T-cell (primary cell): ENCODE results near the gene DPYSL3. TPM values are rescaled to one million over a fixed set of nuclear protein-coding genes. Genes with fewer than 3 reads are reported as not detected.

ENCODE experiments used
- ATAC-seq, 4 experiments: fragments of 200-7000 bp in 3 of 4; fragments of 150-1000 bp in 1 of 4; cut with Tn5 transposase; replicated peaks in 1 of 4; 1 replicate in 3 of 4; 2 replicates in 1 of 4; pipeline ENCODE4 v1.10.0; 2021; ENCODE audit warnings: moderate library complexity in 3 of 4, mild to moderate bottlenecking in 2 of 4, moderate number of reproducible peaks in 1 of 4
- CTCF ChIA-PET, 2 donors: fragments of 300-600 bp; sonication (Branson Sonifier 250); formaldehyde crosslinking; loops; one replicate each; lab custom pipeline; 2022; ENCODE audit warnings: antibody characterized with exemption in 2 of 2; lab: Charles Lee
- POLR2A ChIA-PET, 2 donors: fragments of 300-600 bp; sonication (Branson Sonifier 250); formaldehyde crosslinking; loops; one replicate each; lab custom pipeline; 2022; ENCODE audit warnings: antibody characterized with exemption in 2 of 2; lab: Charles Lee
- DNase-seq, 35 experiments: peaks; one replicate each; pipeline versions ENCODE4 v3.0.0 to v3.0.0-alpha.2; 2013 to 2023
- H3K27ac ChIP-seq: one replicate; pipeline ENCODE4 v1.5.1; 2013; ENCODE audit warnings: low read length
- H3K27me3 ChIP-seq, 2 experiments: replicated peaks in 1 of 2; 1 replicate in 1 of 2; 2 replicates in 1 of 2; pipeline versions ENCODE4 v1.6.1 to v1.7.0; 2013; ENCODE audit warnings: low read length in 1 of 2, mixed read lengths in 1 of 2; ENCODE audit not compliant: control insufficient read depth in 2 of 2, insufficient read depth in 2 of 2; ENCODE audit errors: extremely low read depth in 1 of 2
- H3K36me3 ChIP-seq, 2 donors: 1 replicate in 1 of 2; 2 replicates in 1 of 2; pipeline versions ENCODE4 v1.6.1 to v1.7.0; 2013; ENCODE audit warnings: low read length in 1 of 2; ENCODE audit not compliant: control insufficient read depth in 2 of 2, insufficient read depth in 1 of 2; ENCODE audit errors: extremely low read depth in 1 of 2
- H3K4me1 ChIP-seq, 2 experiments: 1 replicate in 1 of 2; 2 replicates in 1 of 2; pipeline versions ENCODE4 v1.6.1 to v1.7.0; 2013; ENCODE audit warnings: low read length in 2 of 2, mixed read lengths in 1 of 2; ENCODE audit not compliant: insufficient read depth in 2 of 2, control insufficient read depth in 1 of 2; ENCODE audit errors: extremely low read depth in 1 of 2
- H3K4me3 ChIP-seq, 2 donors: 1 replicate in 1 of 2; 2 replicates in 1 of 2; pipeline versions ENCODE4 v1.5.1 to v1.7.0; 2013; ENCODE audit warnings: mild to moderate bottlenecking in 2 of 2, low read length in 1 of 2, moderate library complexity in 1 of 2; ENCODE audit not compliant: control insufficient read depth in 1 of 2; ENCODE audit errors: extremely low read depth in 1 of 2
- H3K9me3 ChIP-seq: 2 replicates; pipeline ENCODE4 v1.7.0; 2013
- H3K27ac Mint-ChIP-seq, 2 donors: one replicate each; pipeline ENCODE4 v1.8.0; 2020 to 2021; ENCODE audit warnings: mild to moderate bottlenecking in 2 of 2, mixed read lengths in 2 of 2
- H3K27me3 Mint-ChIP-seq, 2 donors: one replicate each; pipeline ENCODE4 v1.8.0; 2021 to 2022; ENCODE audit warnings: mixed read lengths in 2 of 2
- H3K36me3 Mint-ChIP-seq: one replicate; pipeline ENCODE4 v1.8.0; 2021; ENCODE audit warnings: mixed read lengths
- H3K4me1 Mint-ChIP-seq, 3 donors: one replicate each; pipeline ENCODE4 v1.8.0; 2020 to 2022; ENCODE audit warnings: mixed read lengths in 3 of 3, mild to moderate bottlenecking in 1 of 3
- H3K4me3 Mint-ChIP-seq, 3 donors: one replicate each; pipeline ENCODE4 v1.8.0; 2020 to 2022; ENCODE audit warnings: mild to moderate bottlenecking in 3 of 3, mixed read lengths in 3 of 3, moderate library complexity in 3 of 3
- H3K9me3 Mint-ChIP-seq, 3 donors: one replicate each; pipeline ENCODE4 v1.8.0; 2020 to 2022; ENCODE audit warnings: mixed read lengths in 3 of 3
- WGBS: methylation state at CpG from one replicate; pipeline ENCODE4 v1.1.5; 2013; ENCODE audit warnings: missing lambda C conversion rate; ENCODE audit not compliant: insufficient coverage; 5-methylcytosine and 5-hydroxymethylcytosine counted together
- total RNA-seq, 35 experiments: library from RNA in 6 of 35; stranded (reverse) in 6 of 35; fragments of 120-200 nt in 1 of 35; gene quantifications; one replicate each; pipeline versions ENCODE4 v1.2.1 to v1.2.4 and lab custom pipeline; 2013 to 2026

Gene DPYSL3
- total RNA-seq, 5 donors from 2014 or later (not counting 1 experiment from before 2014, with no cell fraction given): 0.09 to 0.68 (median 0.54) TPM

- no peak overlapping the region for H3K27ac Mint-ChIP-seq
- WGBS: no CpG with 5 or more reads among the region's 3 CpGs
- Histone ChIP-seq H3K4me1 (no peaks in the 10 kb centered on the region), H3K27me3 (no peaks in the 10 kb centered on the region), H3K9me3 (no peaks in the 10 kb centered on the region), H3K36me3 (no peaks in the 10 kb centered on the region), H3K4me3 (no peak overlapping the region), H3K27ac (no peak overlapping the region)
- ChIA-PET CTCF (no interaction called here), POLR2A (no interaction called here)
- no peak for ATAC-seq
- no peak for DNase-seq
- no peak overlapping the region for H3K4me3 Mint-ChIP-seq
- H3K36me3 Mint-ChIP-seq: no peaks in the 10 kb centered on the region
- H3K4me1 Mint-ChIP-seq: no peaks in the 10 kb centered on the region
- no peaks in the 10 kb centered on the region for H3K27me3 Mint-ChIP-seq
- peaks cover 0 to 5% (median 0%) of the 10 kb centered on the region in 3 donors for H3K9me3 Mint-ChIP-seq
These were observed 24.5 kb upstream of the DPYSL3 start for GRCh38 chr5:147534172-147534951.

GRCh38 chr5:147532156-147532555 is 22.3 kb upstream of the DPYSL3 start:
- H3K9me3 ChIP-seq: no peaks in the 10 kb centered on the region
- WGBS: no CpG with 5 or more reads among the region's 1 CpG
- H3K4me1 ChIP-seq: no peaks in the 10 kb centered on the region
- Mint-ChIP-seq H3K9me3 (peaks cover 0 to 4% (median 0%) of the 10 kb centered on the region in 3 donors), H3K27me3 (peaks cover 0 to 4% of the 10 kb centered on the region in 2 donors), H3K4me3 (no peak overlapping the region), H3K4me1 (no peaks in the 10 kb centered on the region), H3K36me3 (no peaks in the 10 kb centered on the region), H3K27ac (no peak overlapping the region)
- H3K27ac ChIP-seq: no peak overlapping the region
- H3K4me3 ChIP-seq: no peak overlapping the region
- DNase-seq (no peak), ATAC-seq (no peak)
- no peaks in the 10 kb centered on the region for H3K36me3 ChIP-seq
- POLR2A ChIA-PET: no interaction called here
- H3K27me3 ChIP-seq: no peaks in the 10 kb centered on the region
- CTCF ChIA-PET: interaction anchor here in 1 of 2 donors (0.5 kb wide), 1 partner anchor 47 kb away, joined by 3 read pairs; no protein-coding TSS in a partner anchor

GRCh38 chr5:147530530-147531389 is 20.9 kb upstream of the DPYSL3 start:
- POLR2A ChIA-PET: no interaction called here
- CTCF ChIA-PET: interaction anchor here in 1 of 2 donors (0.6 kb wide), 1 partner anchor 30 kb away, joined by 3 read pairs; no protein-coding TSS in a partner anchor

GRCh38 chr5:147523069-147523468 is 13.2 kb upstream of the DPYSL3 start:
- no peak for ATAC-seq
- Histone ChIP-seq H3K4me3 (no peak overlapping the region), H3K27ac (no peak overlapping the region), H3K9me3 (no peaks in the 10 kb centered on the region), H3K27me3 (peaks cover 0 to 2% of the 10 kb centered on the region in 2 experiments), H3K36me3 (no peaks in the 10 kb centered on the region), H3K4me1 (no peaks in the 10 kb centered on the region)
- CTCF ChIA-PET: no interaction called here
- no CpG with 5 or more reads among the region's 4 CpGs for WGBS
- Mint-ChIP-seq H3K27me3 (peaks cover 2 to 3% of the 10 kb centered on the region in 2 donors), H3K4me3 (no peak overlapping the region), H3K9me3 (peaks cover 0 to 4% (median 0%) of the 10 kb centered on the region in 3 donors), H3K27ac (no peak overlapping the region), H3K36me3 (no peaks in the 10 kb centered on the region), H3K4me1 (no peaks in the 10 kb centered on the region)
- no peak for DNase-seq
- POLR2A ChIA-PET: no interaction called here

More at GRCh38 chr5:147530530-147531389, 20.9 kb upstream of the DPYSL3 start:
- Histone ChIP-seq H3K4me1 (no peaks in the 10 kb centered on the region), H3K27me3 (no peaks in the 10 kb centered on the region), H3K36me3 (no peaks in the 10 kb centered on the region), H3K9me3 (no peaks in the 10 kb centered on the region), H3K27ac (no peak overlapping the region), H3K4me3 (no peak overlapping the region)
- Mint-ChIP-seq H3K27ac (no peak overlapping the region), H3K27me3 (peaks cover 0 to 4% of the 10 kb centered on the region in 2 donors), H3K4me3 (no peak overlapping the region), H3K4me1 (no peaks in the 10 kb centered on the region), H3K36me3 (no peaks in the 10 kb centered on the region), H3K9me3 (peaks cover 0 to 4% (median 0%) of the 10 kb centered on the region in 3 donors)
- ATAC-seq (no peak), DNase-seq (no peak)
- 100% methylated on average over 1 of the region's 7 CpGs for WGBS

- POLR2A ChIA-PET: no interaction called here
- 67% methylated on average over 1 of the region's 3 CpGs for WGBS
These were observed 12.6 kb upstream of the DPYSL3 start for GRCh38 chr5:147522435-147522834.

GRCh38 chr5:147520450-147520849 is 10.6 kb upstream of the DPYSL3 start:
- H3K9me3 ChIP-seq: no peaks in the 10 kb centered on the region
- H3K4me3 ChIP-seq: no peak overlapping the region
- Mint-ChIP-seq H3K4me1 (no peaks in the 10 kb centered on the region), H3K4me3 (no peak overlapping the region), H3K9me3 (no peaks in the 10 kb centered on the region), H3K36me3 (no peaks in the 10 kb centered on the region), H3K27ac (no peak overlapping the region), H3K27me3 (peaks cover under 1 to 3% of the 10 kb centered on the region in 2 donors)
- ChIA-PET CTCF (no interaction called here), POLR2A (no interaction called here)
- ATAC-seq (no peak), DNase-seq (no peak)
- WGBS: no CpG with 5 or more reads among the region's 1 CpG
- no peaks in the 10 kb centered on the region for H3K4me1 ChIP-seq
- H3K27me3 ChIP-seq: peaks cover 0 to 2% of the 10 kb centered on the region in 2 experiments
- no peak overlapping the region for H3K27ac ChIP-seq
- no peaks in the 10 kb centered on the region for H3K36me3 ChIP-seq

More at GRCh38 chr5:147522435-147522834, 12.6 kb upstream of the DPYSL3 start:
- Mint-ChIP-seq H3K4me3 (no peak overlapping the region), H3K9me3 (peaks cover 0 to under 1% (median 0%) of the 10 kb centered on the region in 3 donors), H3K27me3 (peaks cover 2 to 3% of the 10 kb centered on the region in 2 donors), H3K36me3 (no peaks in the 10 kb centered on the region), H3K4me1 (no peaks in the 10 kb centered on the region), H3K27ac (no peak overlapping the region)
- peaks cover 0 to 2% of the 10 kb centered on the region in 2 experiments for H3K27me3 ChIP-seq
- DNase-seq (no peak), ATAC-seq (no peak)
- no peaks in the 10 kb centered on the region for H3K36me3 ChIP-seq
- no peak overlapping the region for H3K27ac ChIP-seq
- no peaks in the 10 kb centered on the region for H3K9me3 ChIP-seq
- H3K4me1 ChIP-seq: no peaks in the 10 kb centered on the region
- CTCF ChIA-PET: no interaction called here
- H3K4me3 ChIP-seq: no peak overlapping the region
